Peyer's patch (tissue), 4 donors: ENCODE data around the gene PLEKHG5.

Experiments
- CTCF ChIP-seq, 6 experiments: fragments of 450-650 bp in 4 of 6; fragments of 200-600 bp in 2 of 6; sonication (generic) in 1 of 6; IDR thresholded peaks; one replicate each; pipeline ENCODE4 v1.5.1; 2017 to 2019; ENCODE audit warnings: antibody characterized with exemption in 6 of 6, mild to moderate bottlenecking in 3 of 6, moderate library complexity in 1 of 6
- POLR2A ChIP-seq, 2 donors: fragments of 450-650 bp; IDR thresholded peaks; one replicate each; pipeline ENCODE4 v1.5.1; 2017; ENCODE audit warnings: antibody characterized with exemption in 2 of 2, mild to moderate bottlenecking in 2 of 2, moderate library complexity in 2 of 2

- no peak for TF ChIP-seq CTCF (IDR thresholded peaks at IDR 0.05)
- TF ChIP-seq POLR2A (IDR thresholded peaks at IDR 0.05), result no peak
These were observed at the start of gene PLEKHG5 for GRCh38 chr1:6491480-6491962.
